HG03469 (cell line): ENCODE measurements around the gene CA10.

Source experiments
- ATAC-seq: cut with Tn5 transposase; IDR thresholded peaks from one replicate; pipeline ENCODE4 v1.9.1; 2021; ENCODE audit warnings: mild to moderate bottlenecking, moderate library complexity, moderate number of reproducible peaks; ENCODE audit not compliant: unreplicated experiment

The CA10 gene

DNA sequence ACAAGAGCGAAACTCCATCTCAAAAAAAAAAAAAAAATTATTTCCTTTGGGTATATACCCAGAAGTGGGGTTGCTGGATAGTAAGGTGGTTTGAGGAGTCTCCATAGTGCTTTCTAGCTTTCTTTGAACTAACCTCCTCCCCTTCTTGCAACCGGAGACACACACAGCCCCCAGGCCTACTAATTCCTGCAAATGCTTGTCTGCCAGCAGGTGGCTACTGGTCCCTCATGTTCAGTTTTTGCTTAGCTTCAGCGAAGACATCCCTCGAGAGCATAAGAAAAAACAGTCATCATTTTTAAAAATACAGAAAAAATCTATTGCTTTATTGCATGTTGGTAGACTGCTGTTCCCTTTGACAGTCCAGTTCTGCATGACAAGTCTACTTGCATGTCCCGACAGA is 459.2 kb downstream of the CA10 start:
- ATAC-seq = no peak

- no peak for ATAC-seq
Observed at GRCh38 chr17:51692917-51693316, 465.6 kb downstream of the CA10 start.

DNA sequence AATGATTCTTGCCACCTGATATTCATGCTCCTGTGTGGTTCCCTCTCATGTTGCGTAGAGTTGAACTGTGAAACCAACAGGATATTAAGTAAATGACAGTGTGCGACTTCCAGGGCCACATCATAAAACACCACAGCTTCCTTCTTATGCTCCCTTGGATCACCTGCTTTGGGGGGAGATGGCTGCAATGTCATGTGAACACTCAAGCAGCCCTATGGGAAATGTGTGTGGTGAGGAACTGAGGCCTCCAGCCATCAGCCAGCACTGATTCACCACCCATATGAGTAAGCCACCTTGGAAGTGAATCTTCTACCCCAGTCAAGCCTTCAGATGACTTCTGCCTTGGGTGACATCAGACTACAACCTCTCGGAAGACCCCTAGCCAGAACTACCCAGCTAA is 470.6 kb downstream of the CA10 start:
- no peak for ATAC-seq

DNA sequence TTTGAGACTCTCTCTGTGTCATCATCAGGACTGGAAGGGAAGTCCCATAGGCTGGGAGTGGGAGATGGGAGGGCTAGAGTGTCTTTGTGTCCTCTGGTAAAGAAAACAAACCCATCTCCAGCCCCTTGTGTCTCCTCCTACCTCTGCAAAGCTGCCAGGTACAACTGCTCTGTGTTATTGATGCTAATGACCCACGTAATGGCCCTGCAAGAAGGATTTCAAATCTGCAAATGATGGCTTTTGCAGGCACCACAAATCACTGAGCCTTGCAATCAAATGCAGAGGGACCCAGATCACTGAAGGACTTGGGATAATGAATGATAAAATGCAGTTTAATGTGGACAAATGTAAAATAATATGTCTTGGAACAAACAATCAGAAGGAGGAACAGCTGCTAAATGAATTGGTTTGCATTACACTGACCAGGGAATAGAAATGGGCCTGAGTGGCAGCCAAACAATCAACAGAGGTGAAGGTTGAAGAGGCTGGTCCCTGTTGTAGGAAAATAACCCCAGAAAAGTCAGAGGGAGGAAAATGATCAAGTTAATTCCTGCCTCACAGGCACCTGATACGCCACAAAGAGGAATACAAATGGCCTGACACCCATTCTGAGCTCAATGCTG is 473.1 kb downstream of the CA10 start:
- ATAC-seq = no peak

- no peak for ATAC-seq
Observed at GRCh38 chr17:51684214-51684613, 474.3 kb downstream of the CA10 start.

DNA sequence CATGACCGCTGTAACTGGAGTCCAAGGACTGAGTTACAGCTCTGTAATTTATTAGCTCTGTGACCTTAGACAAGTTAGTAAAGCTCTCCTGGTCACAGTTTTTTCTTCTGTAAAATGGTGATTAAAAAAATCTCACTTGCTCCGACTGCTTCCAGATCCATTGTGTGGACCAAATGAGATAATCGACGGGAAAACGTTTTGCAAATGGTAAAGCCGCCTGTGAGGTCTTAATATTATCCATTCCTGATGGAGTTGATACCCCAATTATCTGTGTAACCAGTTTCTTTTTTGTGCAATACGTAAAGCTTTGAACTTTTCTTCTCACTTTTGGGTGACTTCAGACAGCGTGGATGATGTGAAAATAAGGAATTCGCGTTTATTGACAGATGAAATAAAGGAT is 475.2 kb downstream of the CA10 start:
- no peak for ATAC-seq

DNA sequence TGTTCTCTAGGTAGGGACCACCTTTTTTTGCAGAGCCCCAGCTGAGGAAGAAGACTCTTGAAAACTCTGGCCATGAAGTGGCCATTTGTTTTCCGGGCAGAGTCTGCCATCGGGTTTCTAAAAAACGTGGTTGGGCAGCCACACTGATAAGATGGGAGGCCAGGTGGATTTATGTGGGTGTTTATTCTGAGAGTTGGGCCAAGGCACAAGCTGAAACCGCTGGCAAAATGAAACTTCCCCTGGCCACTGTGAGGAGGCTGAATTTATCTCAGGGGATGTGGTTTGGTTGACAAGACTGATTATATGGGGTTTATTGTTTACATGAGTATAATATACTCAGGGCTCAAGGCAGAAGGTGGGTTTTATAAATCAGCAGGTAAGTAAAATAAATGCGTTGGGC is 476.4 kb downstream of the CA10 start:
- ATAC-seq = no peak

DNA sequence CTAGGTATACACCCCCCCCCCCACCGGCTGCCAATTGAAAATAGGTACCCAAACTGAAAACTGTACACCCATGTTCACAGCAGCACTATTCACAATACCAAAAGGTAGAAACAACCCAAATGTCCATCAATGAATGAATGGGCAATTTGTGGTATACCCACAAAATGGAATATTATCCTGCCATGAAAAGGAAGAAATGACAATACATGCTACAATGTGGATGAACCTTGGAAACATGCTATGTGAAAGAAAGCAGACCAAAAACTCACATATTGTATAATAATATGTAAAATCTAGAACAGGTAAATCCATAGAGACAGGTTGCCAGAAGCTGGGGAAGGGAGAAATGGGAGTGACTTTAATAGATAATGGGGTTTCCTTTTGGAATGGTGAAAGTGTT is 480.6 kb downstream of the CA10 start:
- no peak for ATAC-seq

DNA sequence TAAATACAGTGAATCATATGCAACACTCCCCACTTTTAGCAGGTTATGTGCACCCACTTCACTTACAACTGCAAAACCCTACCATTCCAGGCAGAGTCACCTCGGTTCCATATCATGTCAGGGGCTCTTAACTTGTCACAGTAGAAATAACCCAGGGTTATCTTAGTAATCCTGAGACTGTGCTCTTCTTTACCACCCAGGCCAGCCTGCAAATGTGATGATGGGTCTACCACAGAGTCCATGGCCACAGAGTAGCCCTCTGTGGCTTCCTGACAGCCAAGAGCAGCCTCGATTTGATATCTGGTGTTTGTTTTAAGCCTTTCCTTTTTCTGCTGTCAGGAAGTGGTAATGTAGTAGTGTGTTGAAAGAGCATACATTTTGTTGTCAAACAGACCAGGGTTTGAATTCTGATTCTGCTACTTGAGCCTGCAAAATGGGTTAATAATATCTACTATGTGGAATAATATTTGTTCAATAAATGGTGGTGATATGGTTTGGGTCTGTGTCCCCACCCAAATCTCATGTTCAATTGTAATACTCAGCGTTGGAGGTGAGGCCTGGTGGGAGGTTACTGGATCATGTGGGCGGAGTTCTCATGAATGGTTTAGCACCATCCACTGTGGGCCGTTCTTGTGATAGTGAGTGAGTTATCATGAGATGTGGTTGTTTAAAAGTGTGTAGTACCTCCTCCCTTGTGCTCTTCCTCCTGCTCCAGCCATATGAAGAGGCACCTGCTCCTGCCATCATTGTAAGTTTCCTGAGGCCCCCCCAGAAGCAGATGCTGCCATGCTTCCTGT is 481.6 kb downstream of the CA10 start:
- no peak for ATAC-seq

- ATAC-seq = no peak
Observed at GRCh38 chr17:51674579-51675255, 483.8 kb downstream of the CA10 start.

DNA sequence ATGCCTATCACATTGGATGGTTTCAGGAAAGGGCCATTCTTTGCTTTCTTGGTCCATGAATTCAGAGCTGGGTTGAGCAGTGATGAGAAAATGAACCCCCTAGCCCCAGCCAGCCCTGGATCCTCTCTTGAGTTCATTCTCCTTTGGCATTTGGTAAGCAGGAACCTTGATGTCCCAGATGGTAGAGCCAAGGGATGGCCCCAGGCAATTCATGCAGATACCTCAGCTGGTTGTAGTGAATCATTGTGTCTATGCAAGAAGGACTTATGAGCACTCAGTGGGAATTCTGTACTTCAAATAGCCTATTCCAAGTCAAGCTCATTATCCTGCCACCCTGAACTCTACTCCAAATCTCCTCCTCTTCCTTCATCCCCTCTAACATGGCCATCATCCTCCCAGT is 485.4 kb downstream of the CA10 start:
- no peak for ATAC-seq

DNA sequence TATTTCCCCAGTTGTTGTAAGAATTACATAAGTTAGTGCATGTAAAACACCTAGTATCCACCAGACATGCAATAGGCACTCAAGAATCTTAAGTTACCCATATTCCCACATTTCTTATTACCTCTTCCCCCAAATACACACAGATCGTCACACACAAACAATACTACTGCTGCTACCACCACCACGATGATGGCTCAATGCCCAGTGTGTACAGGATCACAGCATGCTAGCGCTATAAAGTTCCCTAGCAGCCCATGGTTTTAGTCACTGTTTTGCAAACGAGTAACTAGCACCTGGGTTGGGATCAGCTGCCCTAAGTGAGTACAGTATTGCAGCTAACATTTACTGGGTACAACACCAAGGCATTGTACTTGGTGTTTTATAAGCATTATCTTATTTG is 486.4 kb downstream of the CA10 start:
- ATAC-seq = no peak

DNA sequence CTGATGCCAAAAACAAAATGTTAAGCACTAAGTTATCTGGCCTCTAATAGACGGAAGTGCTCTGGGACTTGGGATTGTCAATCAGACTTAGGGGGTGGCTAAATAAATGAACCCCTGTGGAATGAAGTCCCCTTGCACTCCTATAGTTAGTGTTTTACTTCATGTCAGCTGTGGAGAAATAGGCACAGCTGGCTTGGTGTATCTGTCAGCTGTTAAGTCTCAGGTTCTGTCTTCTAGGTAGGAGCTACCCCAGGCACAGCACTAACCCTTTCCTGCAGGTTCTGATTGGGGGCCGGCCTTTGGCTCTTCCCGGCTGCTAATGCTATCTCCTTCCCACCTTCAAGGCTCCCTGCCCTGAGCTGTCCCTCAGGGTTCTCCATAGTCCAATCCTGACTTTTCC is 487.6 kb downstream of the CA10 start:
- ATAC-seq = no peak

DNA sequence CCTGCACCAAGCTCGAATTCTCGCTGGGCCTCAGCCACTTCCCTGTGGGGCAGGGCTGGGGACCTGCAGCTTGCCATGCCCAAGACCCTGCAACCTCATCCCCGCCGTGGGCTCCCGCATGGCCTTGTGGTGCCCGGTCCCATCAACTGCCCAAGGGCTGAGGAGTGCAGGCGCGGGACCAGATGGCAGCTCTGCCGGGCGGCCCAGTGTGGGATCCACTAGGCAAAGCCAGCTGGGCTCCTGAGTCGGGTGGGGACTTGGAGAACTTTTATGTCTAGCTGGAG is 489.6 kb downstream of the CA10 start:
- ATAC-seq = no peak

GRCh38 chr17:51668155-51668962 is 490.2 kb downstream of the CA10 start:
- ATAC-seq = no peak

DNA sequence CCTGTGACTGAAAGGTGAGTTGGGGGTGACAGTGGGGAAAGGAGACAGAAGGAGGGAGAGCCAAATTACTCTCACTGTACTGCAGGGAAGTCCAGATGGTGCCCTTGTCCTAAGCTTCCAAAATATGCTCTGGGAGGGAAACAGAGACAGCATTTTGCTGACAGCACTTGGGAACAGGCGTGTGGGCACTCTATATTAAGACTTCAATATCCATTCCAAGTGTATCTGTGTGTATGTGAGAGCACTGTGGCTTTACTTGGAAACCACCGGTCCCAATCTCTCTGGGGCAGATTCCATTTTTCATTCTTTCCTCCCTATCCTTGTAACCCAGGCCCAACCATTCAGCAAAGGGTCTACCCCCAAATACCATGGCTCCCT is 490.8 kb downstream of the CA10 start:
- no peak for ATAC-seq

DNA sequence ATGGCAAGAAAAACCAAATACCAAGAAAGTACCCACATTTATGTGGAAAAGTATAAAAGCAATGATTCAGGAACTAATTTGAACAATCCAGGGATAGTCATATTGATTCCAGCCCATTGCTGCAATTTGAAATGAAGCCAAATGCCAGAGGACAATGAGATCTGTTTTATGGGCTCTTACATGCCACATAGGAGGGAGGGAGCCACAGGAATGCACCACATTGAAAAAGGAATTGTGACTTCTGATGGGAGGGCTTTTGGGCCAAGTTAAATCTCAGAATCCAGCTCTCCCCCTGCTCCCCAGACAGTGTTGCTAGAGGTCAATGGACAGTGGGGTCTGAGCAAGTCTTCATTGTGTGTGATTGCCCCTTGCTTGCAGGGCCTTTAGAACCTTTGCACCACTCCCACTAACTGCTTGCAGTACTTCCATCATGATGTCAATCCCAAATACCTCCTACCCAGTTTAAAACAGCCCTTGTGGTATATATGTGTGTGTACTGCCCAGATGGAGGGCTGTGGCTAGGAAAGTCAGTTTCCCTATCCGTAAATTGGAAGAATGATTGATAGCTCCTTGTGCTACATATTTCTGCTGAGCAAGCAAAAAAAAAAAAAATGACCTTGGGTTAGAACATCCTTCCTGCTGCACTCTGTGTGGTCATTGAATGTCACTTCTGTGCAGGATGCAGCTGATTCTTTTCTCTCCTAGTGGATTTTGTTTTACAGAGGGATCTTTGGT is 491.4 kb downstream of the CA10 start:
- no peak for ATAC-seq

DNA sequence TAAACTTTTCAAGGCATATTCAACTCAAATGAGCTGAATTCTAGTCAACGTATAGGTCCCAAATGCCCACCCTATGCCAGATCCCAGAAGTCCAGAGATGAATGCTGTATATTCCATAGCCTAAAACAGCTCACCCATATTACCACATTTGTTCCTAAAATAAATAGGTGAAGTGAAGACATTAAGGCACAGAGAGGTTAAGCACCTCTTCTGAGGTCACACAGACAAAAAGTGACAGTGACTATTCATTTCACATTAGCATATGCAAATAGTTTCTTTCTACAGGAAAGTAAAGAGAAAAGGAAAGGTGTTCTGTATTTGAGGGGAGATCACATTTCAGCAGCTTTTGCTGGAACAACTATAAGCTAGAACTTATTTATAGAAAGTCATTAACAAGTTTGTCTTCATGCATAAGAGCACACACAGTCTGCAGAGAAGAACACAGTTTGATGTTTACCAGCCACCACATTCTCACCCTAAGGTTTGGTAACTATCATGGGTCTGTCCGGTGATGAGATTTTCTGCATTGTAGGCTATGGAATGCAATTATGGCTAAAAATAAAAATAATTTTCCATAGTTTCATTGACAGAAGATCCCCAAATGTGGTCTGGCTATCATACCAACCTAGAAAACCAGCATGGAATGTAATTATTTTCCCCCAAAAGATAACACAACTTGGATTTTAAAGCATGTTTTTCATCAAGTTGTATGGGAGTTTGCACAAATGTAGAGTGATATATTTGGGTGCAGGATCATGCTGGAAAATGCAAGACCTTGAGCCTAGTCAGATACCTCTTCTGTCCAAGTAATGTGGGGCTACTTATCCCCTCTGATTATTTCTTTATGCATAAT is 496.1 kb downstream of the CA10 start:
- no peak for ATAC-seq

GRCh38 chr17:51661403-51661802 is 497.1 kb downstream of the CA10 start:
- no peak for ATAC-seq

- no peak for ATAC-seq
Observed at GRCh38 chr17:51660266-51660665, 498.2 kb downstream of the CA10 start.
